ENCODE measurements around the gene PACSIN1. TPM values are rescaled to one million over a fixed set of nuclear protein-coding genes. Genes with fewer than 3 reads are reported as not detected.

The PACSIN1 gene
- total and polyA plus RNA-seq, 2 of the 4 experiments (the other 2 are of a cell fraction), result 0.02 TPM; not detected in 1

DNA sequence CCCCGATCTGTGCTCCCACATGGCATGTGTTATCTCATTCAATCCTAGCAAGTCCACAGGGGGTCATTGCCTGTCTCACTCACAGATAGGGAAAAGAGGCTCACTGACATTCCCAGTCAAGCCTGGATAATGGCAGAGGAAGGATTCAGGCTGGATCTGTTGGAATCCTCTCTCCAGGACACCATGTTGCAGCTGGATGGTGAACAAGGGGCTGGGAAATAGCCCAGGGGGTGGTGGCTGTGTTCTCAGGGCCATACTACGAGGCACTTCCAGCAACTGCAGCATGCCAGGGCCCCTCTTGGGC, 95.3 kb downstream of the PACSIN1 start:
- H3K14ac ChIP-seq (replicated peaks; ENCODE audit: low read depth, low read length), result no peak overlapping the region
- H3K4ac ChIP-seq (ENCODE audit: low read depth, low read length), result no peak overlapping the region
- no peaks in the 10 kb centered on the region for H3K36me3 ChIP-seq (ENCODE audit: control insufficient read depth, insufficient read depth, low read length)
- no peak overlapping the region for H2BK120ac ChIP-seq (ENCODE audit: low read depth, low read length)
- no peak overlapping the region for H4K91ac ChIP-seq (ENCODE audit: insufficient read depth, low read depth, low read length)
- peak overlapping the region in 1 of 2 experiments; percentile 3; a peak in 1 of 4 replicates for H4K8ac ChIP-seq (ENCODE audit: low read depth in 2 of 2, low read length in 2 of 2)
- intact Hi-C loops (cut with micrococcal nuclease) (no loop called here), in situ Hi-C loops (cut with MboI; ENCODE audit: low sequenced_read_pairs) (no loop called here), dilution Hi-C loops (cut with HindIII; ENCODE audit: low sequenced_read_pairs, unreplicated experiment) (no loop called here)
- peaks cover 2% of the 10 kb centered on the region; the same call in 1 of the 2 replicates for H3K27me3 ChIP-seq (ENCODE audit: control insufficient read depth, insufficient read depth, low read length)
- H3K9me1 ChIP-seq (ENCODE audit: insufficient read depth, low read length), result peaks cover 5% of the 10 kb centered on the region; the same call in 1 of the 2 replicates
- H3K18ac ChIP-seq (ENCODE audit: low read depth, low read length), result no peak overlapping the region
- DNase-seq, result no peak
- no peak overlapping the region for H4K5ac ChIP-seq (ENCODE audit: low read depth, low read length)
- H4K20me1 ChIP-seq (ENCODE audit: insufficient read depth, low read length), result no peaks in the 10 kb centered on the region
- no peak overlapping the region for H2BK20ac ChIP-seq (ENCODE audit: low read depth, low read length)
- no peak overlapping the region for H3K4me3 ChIP-seq (ENCODE audit: insufficient read depth, low read depth, low read length)
- H3K9me3 ChIP-seq (ENCODE audit: control insufficient read depth, insufficient read depth, low read length), result peaks cover 4% of the 10 kb centered on the region; the same call in 1 of the 2 replicates
- H2BK5ac ChIP-seq (ENCODE audit: low read depth, low read length, poor library complexity, severe bottlenecking), result no peak overlapping the region
- no peak for ATAC-seq (ENCODE audit: low read depth)
- no peak overlapping the region for H3K4me2 ChIP-seq (ENCODE audit: low read depth, low read length)
- H2AFZ ChIP-seq (replicated peaks; ENCODE audit: low read length, poor library complexity), result peak overlapping the region; percentile 82
- ChIA-PET POLR2A (ENCODE audit: unreplicated experiment) (no interaction called here), CTCF (interaction anchor here (0.6 kb wide), 1 partner anchor 135 kb away, joined by 10 read pairs; the partner anchor contains the start of gene RPS10)
- no peak overlapping the region for H3K27ac ChIP-seq (ENCODE audit: insufficient read depth, low read length)
- no peak overlapping the region for H2BK15ac ChIP-seq (ENCODE audit: low read depth, low read length)
- WGBS, 2 experiments (ENCODE audit: extremely low coverage in 2 of 2, insufficient read length in 1 of 2), result 80% methylated on average over 1 of the region's 2 CpGs; no CpG with 5 or more reads in 1 of the 2 experiments
- BruUV-seq (replicated peaks), result no TSS peak
- H3K9ac ChIP-seq (ENCODE audit: low read depth, low read length), result no peak overlapping the region
- H2AK5ac ChIP-seq (ENCODE audit: low read depth, low read length), result peak overlapping the region; percentile 16
- no peak overlapping the region for H3K56ac ChIP-seq (ENCODE audit: extremely low read depth, insufficient read depth, low read length)
- peaks cover 6% of the 10 kb centered on the region for H3K4me1 ChIP-seq (ENCODE audit: control insufficient read depth, insufficient read depth, low read length)
- no peak overlapping the region for H3K23ac ChIP-seq (ENCODE audit: low read depth, low read length)
- H3K79me1 ChIP-seq (ENCODE audit: low read depth in 1 of 2, low read length in 2 of 2), result no peaks in the 10 kb centered on the region
- H2AK9ac ChIP-seq (replicated peaks; ENCODE audit: low read depth, low read length, poor library complexity), result peak overlapping the region; percentile 61
- TF ChIP-seq CEBPB (IDR thresholded peaks at IDR 0.05; ENCODE audit: low read depth, low read length) (no peak), FOS (IDR thresholded peaks at IDR 0.05; ENCODE audit: low read depth, low read length) (no peak), RCOR1 (IDR thresholded peaks at IDR 0.05; ENCODE audit: insufficient replicate concordance, low read length) (no peak), MAFK (IDR thresholded peaks at IDR 0.05; ENCODE audit: low read depth, low read length) (no peak), CHD1 (IDR thresholded peaks at IDR 0.05; ENCODE audit: low read depth, low read length) (no peak), MAZ (IDR thresholded peaks at IDR 0.05; ENCODE audit: borderline replicate concordance, low read depth, low read length) (no peak)
- TF ChIP-seq, protein P1, sequence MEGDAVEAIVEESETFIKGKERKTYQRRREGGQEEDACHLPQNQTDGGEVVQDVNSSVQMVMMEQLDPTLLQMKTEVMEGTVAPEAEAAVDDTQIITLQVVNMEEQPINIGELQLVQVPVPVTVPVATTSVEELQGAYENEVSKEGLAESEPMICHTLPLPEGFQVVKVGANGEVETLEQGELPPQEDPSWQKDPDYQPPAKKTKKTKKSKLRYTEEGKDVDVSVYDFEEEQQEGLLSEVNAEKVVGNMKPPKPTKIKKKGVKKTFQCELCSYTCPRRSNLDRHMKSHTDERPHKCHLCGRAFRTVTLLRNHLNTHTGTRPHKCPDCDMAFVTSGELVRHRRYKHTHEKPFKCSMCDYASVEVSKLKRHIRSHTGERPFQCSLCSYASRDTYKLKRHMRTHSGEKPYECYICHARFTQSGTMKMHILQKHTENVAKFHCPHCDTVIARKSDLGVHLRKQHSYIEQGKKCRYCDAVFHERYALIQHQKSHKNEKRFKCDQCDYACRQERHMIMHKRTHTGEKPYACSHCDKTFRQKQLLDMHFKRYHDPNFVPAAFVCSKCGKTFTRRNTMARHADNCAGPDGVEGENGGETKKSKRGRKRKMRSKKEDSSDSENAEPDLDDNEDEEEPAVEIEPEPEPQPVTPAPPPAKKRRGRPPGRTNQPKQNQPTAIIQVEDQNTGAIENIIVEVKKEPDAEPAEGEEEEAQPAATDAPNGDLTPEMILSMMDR (conservative IDR thresholded peaks at IDR 0.05; ENCODE audit: low read depth, low read length), result no peak
